CD8-positive, alpha-beta memory T cell (primary cell): ENCODE data around the gene LDLRAP1. TPM values are rescaled to one million over a fixed set of nuclear protein-coding genes. Genes with fewer than 3 reads are reported as not detected.

Source experiments
- CTCF ChIA-PET: fragments of 350-600 bp; sonication (Branson Sonifier 250); formaldehyde crosslinking; loops from one replicate; lab custom pipeline; 2021; ENCODE audit warnings: antibody characterized with exemption; lab: Charles Lee
- POLR2A ChIA-PET: fragments of 350-600 bp; sonication (Branson Sonifier 250); formaldehyde crosslinking; loops from one replicate; lab custom pipeline; 2021; ENCODE audit warnings: antibody characterized with exemption; lab: Charles Lee
- DNase-seq, 5 donors: peaks; one replicate each; pipeline versions ENCODE4 v3.0.0 to v3.0.0-alpha.2; 2020 to 2022; ENCODE audit warnings: mixed read lengths in 1 of 5
- H3K27ac ChIP-seq: one replicate; pipeline ENCODE4 v1.7.0; 2013; ENCODE audit warnings: low read depth, mild to moderate bottlenecking, low read length, moderate library complexity
- H3K27me3 ChIP-seq: 2 replicates; pipeline ENCODE4 v1.7.0; 2013; ENCODE audit warnings: low read length, mild to moderate bottlenecking; ENCODE audit not compliant: insufficient read depth, poor library complexity, severe bottlenecking
- H3K36me3 ChIP-seq: 2 replicates; pipeline ENCODE4 v1.7.0; 2013; ENCODE audit warnings: mild to moderate bottlenecking, low read length, moderate library complexity; ENCODE audit not compliant: insufficient read depth
- H3K4me1 ChIP-seq: 2 replicates; pipeline ENCODE4 v1.7.0; 2013; ENCODE audit warnings: mild to moderate bottlenecking, low read length, moderate library complexity; ENCODE audit not compliant: insufficient read depth
- H3K4me3 ChIP-seq: 2 replicates; pipeline ENCODE4 v1.7.0; 2013; ENCODE audit warnings: mild to moderate bottlenecking, low read length
- H3K9me3 ChIP-seq: 2 replicates; pipeline ENCODE4 v1.7.0; 2013; ENCODE audit warnings: mild to moderate bottlenecking, low read length
- H3K27ac Mint-ChIP-seq, 8 donors: one replicate each; pipeline ENCODE4 v1.8.0; 2020 to 2021; ENCODE audit warnings: mixed read lengths in 8 of 8, mild to moderate bottlenecking in 6 of 8, inconsistent platforms in 3 of 8, moderate library complexity in 3 of 8
- H3K27me3 Mint-ChIP-seq, 2 donors: one replicate each; pipeline ENCODE4 v1.8.0; 2020 to 2021; ENCODE audit warnings: mixed read lengths in 2 of 2, mild to moderate bottlenecking in 1 of 2, moderate library complexity in 1 of 2
- H3K36me3 Mint-ChIP-seq, 3 donors: one replicate each; pipeline ENCODE4 v1.8.0; 2020 to 2021; ENCODE audit warnings: mixed read lengths in 3 of 3, inconsistent platforms in 1 of 3, mild to moderate bottlenecking in 1 of 3
- H3K4me1 Mint-ChIP-seq, 3 donors: one replicate each; pipeline ENCODE4 v1.8.0; 2020 to 2021; ENCODE audit warnings: mixed read lengths in 3 of 3, inconsistent platforms in 1 of 3, mild to moderate bottlenecking in 1 of 3
- H3K4me3 Mint-ChIP-seq, 7 donors: one replicate each; pipeline ENCODE4 v1.8.0; 2020 to 2021; ENCODE audit warnings: mixed read lengths in 7 of 7, mild to moderate bottlenecking in 6 of 7, moderate library complexity in 4 of 7, inconsistent platforms in 2 of 7
- H3K9me3 Mint-ChIP-seq, 5 donors: one replicate each; pipeline ENCODE4 v1.8.0; 2020 to 2022; ENCODE audit warnings: mixed read lengths in 5 of 5, mild to moderate bottlenecking in 3 of 5, moderate library complexity in 2 of 5, inconsistent platforms in 1 of 5
- polyA plus RNA-seq: library from polyadenylated mRNA; unstranded; fragments of 300-500 nt; fragmentation: Illumina TruSeq; gene quantifications from one replicate; pipeline ENCODE4 v1.2.3, GENCODE V29; 2021
- total RNA-seq, 2 experiments: library from RNA; stranded (reverse); gene quantifications; one replicate each; pipeline ENCODE4 v1.2.3, GENCODE V29; 2021

The LDLRAP1 gene
- total and polyA plus RNA-seq, 3 experiments from 2014 or later = 21.1 to 302 (median 22.0) TPM

GRCh38 chr1:25565626-25566025 is 22.2 kb downstream of the LDLRAP1 start:
- H3K36me3 ChIP-seq = peaks cover 29% of the 10 kb centered on the region
- H3K9me3 ChIP-seq = no peaks in the 10 kb centered on the region
- H3K27me3 ChIP-seq = no peaks in the 10 kb centered on the region
- H3K4me3 ChIP-seq = peak overlapping the region; percentile 78
- Mint-ChIP-seq H3K27ac (peak overlapping the region in 7 of 8 donors; percentile 72 to 96 (median 87)), H3K9me3 (no peaks in the 10 kb centered on the region), H3K4me1 (peaks cover 63 to 94% (median 69%) of the 10 kb centered on the region in 3 donors), H3K27me3 (no peaks in the 10 kb centered on the region), H3K4me3 (peak overlapping the region in 6 of 7 donors; percentile 74 to 96 (median 86)), H3K36me3 (peaks cover 4 to 75% (median 14%) of the 10 kb centered on the region in 3 donors)
- peaks cover 93% of the 10 kb centered on the region for H3K4me1 ChIP-seq
- DNase-seq = no peak
- POLR2A ChIA-PET = interaction anchor here (0.7 to 3.5 kb wide), 6 partner anchors 9 to 655 kb away, joined by 3 to 13 read pairs (median 8); partner anchors contain the start of genes LDLRAP1 and MAN1C1
- H3K27ac ChIP-seq = no peak overlapping the region
- CTCF ChIA-PET = interaction anchor here (0.9 to 3.8 kb wide), 10 partner anchors 12 to 245 kb away, joined by 3 to 19 read pairs (median 4); partner anchors contain the start of gene LDLRAP1

- Histone ChIP-seq H3K4me3 (peak overlapping the region; percentile 78), H3K4me1 (peaks cover 87% of the 10 kb centered on the region), H3K27me3 (no peaks in the 10 kb centered on the region), H3K9me3 (no peaks in the 10 kb centered on the region), H3K36me3 (peaks cover 29% of the 10 kb centered on the region), H3K27ac (no peak overlapping the region)
- POLR2A ChIA-PET = interaction anchor here (1.0 to 3.5 kb wide), 4 partner anchors 9 to 17 kb away, joined by 3 to 13 read pairs (median 8); no protein-coding TSS in a partner anchor
- H3K36me3 Mint-ChIP-seq = peaks cover 4 to 70% (median 14%) of the 10 kb centered on the region in 3 donors
- CTCF ChIA-PET = interaction anchor here (0.6 to 3.8 kb wide), 7 partner anchors 12 to 382 kb away, joined by 3 to 19 read pairs (median 8); partner anchors contain the start of gene LDLRAP1
- no peaks in the 10 kb centered on the region for H3K9me3 Mint-ChIP-seq
- H3K4me3 Mint-ChIP-seq = peak overlapping the region; percentile 48 to 86 (median 79)
- H3K27me3 Mint-ChIP-seq = no peaks in the 10 kb centered on the region
- DNase-seq = no peak
- H3K4me1 Mint-ChIP-seq = peaks cover 59 to 92% (median 62%) of the 10 kb centered on the region in 3 donors
- peak overlapping the region in 5 of 8 donors; percentile 47 to 96 (median 84) for H3K27ac Mint-ChIP-seq
Measured at GRCh38 chr1:25566176-25566729, 22.8 kb downstream of the LDLRAP1 start.

- DNase-seq = peak in 1 of 5 donors; percentile 74
- peaks cover 55 to 92% (median 56%) of the 10 kb centered on the region in 3 donors for H3K4me1 Mint-ChIP-seq
- H3K4me1 ChIP-seq = peaks cover 81% of the 10 kb centered on the region
- CTCF ChIA-PET = interaction anchor here (0.6 to 3.8 kb wide), 8 partner anchors 11 to 381 kb away, joined by 3 to 19 read pairs (median 6); partner anchors contain the start of gene LDLRAP1
- H3K27me3 Mint-ChIP-seq = no peaks in the 10 kb centered on the region
- H3K9me3 ChIP-seq = no peaks in the 10 kb centered on the region
- H3K36me3 ChIP-seq = peaks cover 29% of the 10 kb centered on the region
- POLR2A ChIA-PET = interaction anchor here (1.0 to 3.5 kb wide), 3 partner anchors 10 to 17 kb away, joined by 3 to 13 read pairs (median 10); no protein-coding TSS in a partner anchor
- no peaks in the 10 kb centered on the region for H3K9me3 Mint-ChIP-seq
- H3K27me3 ChIP-seq = no peaks in the 10 kb centered on the region
- peak overlapping the region in 5 of 7 donors; percentile 68 to 86 (median 79) for H3K4me3 Mint-ChIP-seq
- peak overlapping the region in 3 of 8 donors; percentile 47 to 96 (median 95) for H3K27ac Mint-ChIP-seq
- no peak overlapping the region for H3K27ac ChIP-seq
- peaks cover 4 to 66% (median 14%) of the 10 kb centered on the region in 3 donors for H3K36me3 Mint-ChIP-seq
- H3K4me3 ChIP-seq = no peak overlapping the region
Measured at GRCh38 chr1:25566730-25567341, 23.4 kb downstream of the LDLRAP1 start.

- Mint-ChIP-seq H3K27ac (peak overlapping the region in 7 of 8 donors; percentile 56 to 92 (median 80)), H3K27me3 (no peaks in the 10 kb centered on the region), H3K9me3 (no peaks in the 10 kb centered on the region), H3K4me3 (peak overlapping the region in 3 of 7 donors; percentile 32 to 76 (median 46)), H3K36me3 (peaks cover 3 to 63% (median 12%) of the 10 kb centered on the region in 3 donors), H3K4me1 (peaks cover 49 to 92% (median 51%) of the 10 kb centered on the region in 3 donors)
- H3K27me3 ChIP-seq = no peaks in the 10 kb centered on the region
- H3K4me1 ChIP-seq = peaks cover 79% of the 10 kb centered on the region
- H3K36me3 ChIP-seq = peaks cover 29% of the 10 kb centered on the region
- CTCF ChIA-PET = interaction anchor here (0.8 to 3.8 kb wide), 3 partner anchors 18 to 243 kb away, joined by 3 to 19 read pairs (median 3); no protein-coding TSS in a partner anchor
- no peak overlapping the region for H3K27ac ChIP-seq
- DNase-seq = no peak
- no peaks in the 10 kb centered on the region for H3K9me3 ChIP-seq
- POLR2A ChIA-PET = interaction anchor here (3.5 kb wide), 1 partner anchor 10 kb away, joined by 10 read pairs; no protein-coding TSS in a partner anchor
- no peak overlapping the region for H3K4me3 ChIP-seq
Measured at GRCh38 chr1:25567710-25568089, 24.3 kb downstream of the LDLRAP1 start.

DNA sequence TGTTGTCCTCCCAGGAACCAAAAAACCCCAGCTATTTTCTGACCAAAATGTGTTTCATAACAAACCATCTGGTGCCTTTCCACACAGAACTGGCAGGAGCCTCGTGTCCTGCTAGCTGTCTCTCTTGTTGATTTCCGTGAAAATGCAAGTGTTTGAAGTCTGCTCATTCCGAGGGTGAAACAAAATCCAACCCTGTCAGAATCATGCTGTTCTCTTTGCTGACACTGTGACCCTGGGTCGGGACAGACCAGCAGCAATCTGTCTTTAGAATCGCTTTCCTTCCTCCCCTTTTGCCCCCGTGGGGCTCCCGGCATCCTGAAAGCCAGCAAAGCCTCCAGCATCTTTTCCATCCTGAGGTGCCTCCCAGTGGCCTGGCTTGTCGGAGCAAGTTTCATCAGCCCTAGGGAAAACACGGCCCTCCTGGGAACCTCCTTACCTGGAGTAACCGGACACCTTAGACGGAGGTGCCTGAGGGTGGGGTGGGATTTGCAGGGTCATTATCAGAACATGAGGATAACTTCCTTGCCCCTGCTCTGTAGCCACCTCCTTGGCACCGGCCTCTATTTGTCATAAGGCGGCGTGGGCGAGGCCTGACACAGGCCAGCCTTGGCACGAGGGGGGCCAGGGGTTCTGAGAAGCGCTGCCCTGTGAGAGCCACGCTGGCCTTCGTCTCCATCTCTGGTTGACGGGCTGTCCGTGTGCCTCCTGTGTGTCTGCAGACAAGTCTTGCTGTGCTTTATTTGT is 24.9 kb downstream of the LDLRAP1 start:
- Histone ChIP-seq H3K27ac (no peak overlapping the region), H3K36me3 (peaks cover 29% of the 10 kb centered on the region), H3K27me3 (no peaks in the 10 kb centered on the region), H3K9me3 (no peaks in the 10 kb centered on the region), H3K4me1 (peaks cover 80% of the 10 kb centered on the region), H3K4me3 (no peak overlapping the region)
- Mint-ChIP-seq H3K9me3 (no peaks in the 10 kb centered on the region), H3K4me3 (peak overlapping the region in 3 of 7 donors; percentile 46 to 80 (median 76)), H3K4me1 (peaks cover 48 to 92% (median 48%) of the 10 kb centered on the region in 3 donors), H3K27ac (peak overlapping the region in 7 of 8 donors; percentile 56 to 92 (median 82)), H3K36me3 (peaks cover 0 to 58% (median 8%) of the 10 kb centered on the region in 3 donors), H3K27me3 (no peaks in the 10 kb centered on the region)
- DNase-seq = no peak
- POLR2A ChIA-PET = interaction anchor here (3.5 kb wide), 1 partner anchor 10 kb away, joined by 10 read pairs; no protein-coding TSS in a partner anchor
- CTCF ChIA-PET = interaction anchor here (0.8 to 3.8 kb wide), 2 partner anchors 19 to 64 kb away, joined by 3 to 19 read pairs; no protein-coding TSS in a partner anchor

- no peak for DNase-seq
- CTCF ChIA-PET = interaction anchor here (1.1 to 4.1 kb wide), 2 partner anchors 20 to 48 kb away, joined by 3 to 23 read pairs; no protein-coding TSS in a partner anchor
Measured at GRCh38 chr1:25568834-25569596, 25.6 kb downstream of the LDLRAP1 start.

More at GRCh38 chr1:25568834-25569596, 25.6 kb downstream of the LDLRAP1 start:
- peaks cover 44 to 90% (median 46%) of the 10 kb centered on the region in 3 donors for H3K4me1 Mint-ChIP-seq
- no peaks in the 10 kb centered on the region for H3K27me3 Mint-ChIP-seq
- Histone ChIP-seq H3K4me1 (peaks cover 81% of the 10 kb centered on the region), H3K36me3 (peaks cover 24% of the 10 kb centered on the region), H3K27me3 (no peaks in the 10 kb centered on the region), H3K27ac (peak overlapping the region; percentile 6), H3K9me3 (no peaks in the 10 kb centered on the region), H3K4me3 (no peak overlapping the region)
- no peaks in the 10 kb centered on the region for H3K9me3 Mint-ChIP-seq
- H3K4me3 Mint-ChIP-seq = peak overlapping the region in 1 of 7 donors; percentile 80
- peak overlapping the region in 5 of 8 donors; percentile 54 to 83 (median 65) for H3K27ac Mint-ChIP-seq
- POLR2A ChIA-PET = interaction anchor here (1.0 kb wide), 1 partner anchor 14 kb away, joined by 3 read pairs; no protein-coding TSS in a partner anchor
- H3K36me3 Mint-ChIP-seq = peaks cover 0 to 54% (median 8%) of the 10 kb centered on the region in 3 donors
